Stimulated activated CD8-positive, alpha-beta memory T cell treated with anti-CD3 and anti-CD28 coated beads, Interleukin-15, amount 100 ng/mL, for 4 hours (primary cell): ENCODE measurements around the gene MAP4K4.

Experiments used
- DNase-seq, 2 donors: peaks; one replicate each; pipeline ENCODE4 v3.0.0-alpha.2; 2020; ENCODE audit warnings: low read depth in 2 of 2

The MAP4K4 gene

DNA sequence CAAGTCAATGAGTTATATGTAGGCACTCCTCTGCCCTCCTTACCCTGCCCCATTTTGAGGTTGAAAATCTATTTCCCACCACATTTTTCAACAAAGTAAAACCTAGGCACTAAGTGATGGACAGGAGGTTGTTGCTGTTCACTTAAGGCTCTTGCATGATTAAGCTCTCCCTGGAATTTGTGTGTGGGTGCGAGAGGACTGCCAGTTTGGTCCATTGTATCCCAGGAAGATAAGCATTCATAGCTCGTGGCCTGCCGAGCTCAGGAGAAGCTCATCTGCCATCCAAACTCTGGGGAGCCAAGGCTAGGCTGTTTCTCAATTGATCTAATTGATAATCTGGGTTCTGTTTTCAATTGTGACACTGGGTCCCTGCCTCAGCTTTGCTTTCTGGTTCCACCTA, 4.7 kb upstream of the MAP4K4 start:
- DNase-seq = no peak

DNA sequence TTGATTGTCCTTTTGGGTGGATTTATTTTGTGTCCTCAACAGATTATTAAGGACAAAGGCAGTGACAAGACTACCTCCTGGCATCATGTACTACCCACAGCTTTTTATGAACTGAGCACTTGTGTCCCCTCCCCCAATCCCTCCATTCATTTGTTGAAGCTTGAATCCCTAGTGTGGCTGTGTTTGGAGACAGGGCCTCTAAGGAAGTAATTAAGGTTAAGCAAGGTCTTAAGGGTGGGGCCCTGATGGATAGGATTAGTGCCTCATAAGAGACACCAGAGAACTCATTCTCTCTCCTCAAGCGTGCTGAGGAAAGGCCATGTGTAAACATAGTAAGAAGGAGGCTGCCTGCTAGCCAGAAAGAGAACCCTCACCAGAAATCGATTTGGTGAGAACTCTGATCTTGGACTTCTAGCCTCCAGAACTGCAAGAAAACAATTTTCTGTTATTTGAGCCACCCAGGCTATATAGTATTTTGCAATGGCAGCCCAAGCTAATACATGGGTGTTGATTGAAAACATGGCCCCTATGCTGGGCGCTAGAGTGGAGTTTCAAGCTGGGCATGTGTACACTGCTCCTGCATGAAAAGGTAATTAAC, 3.4 kb upstream of the MAP4K4 start:
- DNase-seq = no peak

DNA sequence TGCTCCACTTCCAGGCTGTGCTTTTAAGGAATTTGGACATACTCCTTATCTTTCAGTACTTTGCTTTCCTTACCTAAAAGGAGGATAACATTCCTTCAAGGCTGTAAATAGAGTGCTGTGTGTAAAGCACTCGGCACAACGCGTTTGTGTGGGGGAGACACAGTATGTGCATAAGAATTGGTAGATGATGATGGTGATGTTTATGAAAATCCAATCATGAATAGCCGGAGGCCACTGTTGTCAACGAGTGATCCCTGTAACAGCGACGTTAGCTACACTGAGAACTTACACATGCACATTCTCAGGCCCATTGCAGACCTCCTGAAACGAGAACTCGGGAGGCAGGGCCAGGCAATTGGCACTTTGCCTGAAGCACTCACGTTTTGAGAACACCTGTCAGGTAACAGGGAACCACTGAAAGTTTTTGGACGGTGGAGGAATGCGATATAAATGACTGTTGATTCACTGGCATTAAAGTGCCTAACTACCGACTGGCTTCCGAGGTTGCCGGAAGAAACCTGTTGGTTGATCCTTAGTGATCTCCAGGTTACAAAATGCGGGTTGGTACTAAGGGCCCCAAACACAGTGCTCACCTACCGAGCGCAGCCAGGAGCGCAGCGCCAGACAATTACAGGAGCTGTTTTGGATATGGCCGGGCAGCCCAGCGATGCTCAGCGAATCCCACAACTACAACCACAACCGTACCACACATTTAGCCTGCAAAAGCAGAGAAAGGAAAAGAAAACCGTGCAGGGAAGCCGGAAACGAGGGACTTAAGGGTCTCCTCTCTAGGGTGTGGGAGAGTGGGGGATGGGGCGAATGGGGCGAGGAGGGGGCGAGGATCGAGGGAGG, 1.0 kb upstream of the MAP4K4 start:
- no peak for DNase-seq

DNA sequence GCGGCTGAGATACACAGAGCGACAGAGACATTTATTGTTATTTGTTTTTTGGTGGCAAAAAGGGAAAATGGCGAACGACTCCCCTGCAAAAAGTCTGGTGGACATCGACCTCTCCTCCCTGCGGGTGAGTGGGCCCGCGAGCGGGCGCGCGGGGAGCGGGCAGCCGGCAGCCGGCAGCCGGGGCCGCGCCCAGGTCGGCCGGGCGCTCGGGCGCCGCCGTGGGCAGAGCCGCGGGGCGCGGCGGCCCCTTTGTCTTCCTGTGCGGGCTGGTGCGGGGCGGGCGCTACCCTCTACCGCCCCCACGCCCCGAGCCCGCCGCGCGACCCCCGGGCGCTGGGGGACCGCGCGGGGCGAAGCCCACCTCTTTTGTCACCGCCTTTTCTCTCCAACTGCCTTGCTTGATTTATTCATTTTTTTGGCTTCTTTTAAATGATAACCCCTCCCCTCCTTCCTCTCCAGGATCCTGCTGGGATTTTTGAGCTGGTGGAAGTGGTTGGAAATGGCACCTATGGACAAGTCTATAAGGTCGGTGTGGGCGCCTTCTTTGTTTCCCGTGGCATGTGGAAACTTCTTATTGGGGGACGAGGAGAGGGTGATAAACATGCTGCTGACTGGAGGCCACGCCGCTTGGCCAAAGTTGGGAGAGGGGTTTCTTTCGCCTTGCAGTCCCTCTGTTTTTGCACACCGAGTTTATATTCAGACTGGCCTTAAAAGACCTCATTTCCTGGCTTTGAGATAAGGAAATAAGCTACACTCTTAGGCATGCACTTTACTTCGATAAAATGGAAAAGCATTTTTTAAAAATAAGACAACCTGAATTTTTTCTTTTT, 722 bp downstream of the MAP4K4 start:
- no peak for DNase-seq

DNA sequence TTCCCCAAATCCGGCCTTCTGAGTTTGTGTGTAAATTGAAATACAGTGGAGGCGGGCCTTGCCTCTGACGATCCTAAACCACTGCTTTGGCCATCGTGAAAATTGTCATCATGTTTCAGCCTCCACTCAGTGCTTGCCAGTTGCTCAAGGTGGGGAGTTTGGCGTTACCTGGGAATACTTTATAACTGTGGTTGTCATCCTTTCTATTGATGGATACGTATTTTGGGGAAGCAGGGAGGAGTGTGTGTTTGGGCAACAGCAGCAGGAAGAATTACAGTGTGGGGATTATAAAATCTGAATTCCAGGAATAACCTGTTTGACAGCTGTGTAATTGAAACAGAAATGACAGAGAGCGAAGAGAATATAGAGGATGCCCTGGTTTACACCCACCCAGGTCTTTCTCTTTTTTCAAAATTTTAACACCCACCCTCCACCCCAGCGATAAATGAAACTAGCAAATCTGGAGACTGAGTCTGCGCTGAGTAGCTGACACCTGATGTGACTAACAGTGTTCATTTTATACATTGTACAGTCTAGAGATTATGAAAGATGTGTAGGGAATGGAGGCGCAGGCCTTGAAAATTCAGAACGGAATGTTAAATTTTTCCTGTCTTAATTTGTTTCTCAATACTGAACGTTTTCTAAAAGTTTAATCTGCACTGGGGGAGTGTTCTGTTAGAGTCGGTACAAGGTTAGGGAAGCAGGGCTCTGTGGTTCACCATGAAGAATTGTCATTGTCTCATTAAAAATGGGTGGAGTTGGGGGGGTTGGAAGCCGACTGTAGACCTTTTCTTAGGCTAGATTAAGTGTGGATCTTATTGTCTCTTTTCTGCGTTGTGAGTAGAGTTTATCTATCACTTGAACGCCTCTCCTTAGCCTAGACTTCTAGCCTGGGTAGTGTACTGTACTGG, 1.6 kb downstream of the MAP4K4 start:
- no peak for DNase-seq

DNA sequence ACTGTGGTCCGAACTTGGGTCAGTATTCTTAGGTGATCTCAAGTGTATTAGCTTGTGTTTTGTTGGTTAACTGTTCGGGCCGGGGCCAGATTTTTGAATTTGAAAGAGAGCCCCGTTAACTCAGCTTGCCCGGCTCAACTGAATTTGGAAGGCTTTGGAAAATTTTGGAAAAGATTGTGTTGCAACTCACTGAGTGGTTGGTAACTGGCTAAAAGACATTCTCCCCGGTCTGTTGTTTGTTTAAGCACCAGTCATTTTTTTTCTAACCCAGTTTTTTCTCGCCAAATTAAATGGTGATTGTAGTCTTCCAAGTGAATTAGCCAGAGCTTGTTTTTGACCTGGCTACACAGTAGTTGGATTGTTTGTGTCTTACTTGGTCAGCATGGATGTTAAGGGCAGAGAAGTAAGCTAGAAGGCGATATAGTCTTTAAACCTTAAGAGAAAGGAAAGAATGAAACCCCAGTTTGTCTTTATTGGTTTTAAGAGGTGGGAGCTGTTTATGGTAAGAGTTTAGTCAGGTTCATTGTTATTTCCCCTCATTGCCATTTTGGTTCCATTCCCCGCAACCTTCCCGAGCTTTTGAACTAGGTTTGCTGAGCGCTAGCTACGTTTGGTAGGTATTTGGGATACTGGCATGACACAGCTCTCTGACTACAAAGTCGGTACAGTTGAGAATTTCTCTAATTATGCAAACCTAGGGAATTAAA, 2.4 kb downstream of the MAP4K4 start:
- no peak for DNase-seq

DNA sequence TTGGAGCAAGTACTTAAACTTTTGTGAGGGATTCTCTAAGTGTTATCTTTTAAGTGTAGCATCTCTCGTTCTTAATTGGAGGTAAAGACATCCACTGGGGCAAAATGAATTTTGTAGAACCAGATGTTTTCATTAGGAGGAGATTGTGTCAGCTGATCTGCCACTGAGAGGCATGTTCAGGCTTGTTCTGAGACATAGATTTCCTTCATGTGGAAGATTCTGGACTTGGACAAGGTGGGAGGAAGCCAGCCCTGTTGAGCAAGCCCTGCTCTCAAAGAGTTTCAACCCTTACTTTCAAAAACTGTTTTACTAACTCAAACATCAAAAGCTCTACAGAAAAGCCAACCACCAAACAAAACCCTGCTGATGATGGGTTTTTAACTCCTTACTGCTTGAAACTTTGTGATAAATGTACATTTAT, 6.5 kb downstream of the MAP4K4 start:
- no peak for DNase-seq

DNA sequence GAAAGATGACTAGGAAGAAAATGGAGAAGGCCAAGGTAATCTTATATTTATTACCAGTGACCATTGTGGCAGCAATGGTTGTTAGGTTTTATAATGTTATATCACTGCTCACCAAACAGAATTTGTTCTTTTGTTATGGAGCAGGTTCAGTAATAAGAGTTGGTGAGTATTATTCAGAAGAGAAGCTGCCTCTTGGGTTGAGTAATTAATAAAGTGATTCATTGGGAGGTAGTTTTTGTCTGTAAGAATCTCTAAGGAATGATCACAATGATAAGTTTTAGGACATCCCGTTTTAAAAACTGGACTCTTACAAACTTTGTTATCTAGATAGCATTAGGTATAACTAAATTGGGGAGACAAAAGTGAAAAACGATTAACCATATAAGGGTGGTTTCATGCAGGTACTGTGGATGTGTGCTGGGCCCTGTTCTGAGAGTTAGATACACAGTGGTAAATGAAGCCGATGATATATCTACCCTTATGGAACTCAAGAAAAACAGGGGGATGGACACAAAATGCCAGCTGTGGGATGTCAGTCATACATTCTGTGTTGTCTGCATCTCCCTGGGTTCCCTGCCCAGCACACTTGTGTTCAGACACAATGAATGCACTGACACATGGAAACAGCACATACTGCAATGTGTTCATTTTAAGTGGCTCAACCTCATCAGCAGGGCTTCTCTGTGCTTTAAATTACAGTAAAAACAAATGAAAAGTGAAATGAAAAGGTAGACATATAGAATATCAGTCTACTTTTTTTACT, 7.5 kb downstream of the MAP4K4 start:
- no peak for DNase-seq

DNA sequence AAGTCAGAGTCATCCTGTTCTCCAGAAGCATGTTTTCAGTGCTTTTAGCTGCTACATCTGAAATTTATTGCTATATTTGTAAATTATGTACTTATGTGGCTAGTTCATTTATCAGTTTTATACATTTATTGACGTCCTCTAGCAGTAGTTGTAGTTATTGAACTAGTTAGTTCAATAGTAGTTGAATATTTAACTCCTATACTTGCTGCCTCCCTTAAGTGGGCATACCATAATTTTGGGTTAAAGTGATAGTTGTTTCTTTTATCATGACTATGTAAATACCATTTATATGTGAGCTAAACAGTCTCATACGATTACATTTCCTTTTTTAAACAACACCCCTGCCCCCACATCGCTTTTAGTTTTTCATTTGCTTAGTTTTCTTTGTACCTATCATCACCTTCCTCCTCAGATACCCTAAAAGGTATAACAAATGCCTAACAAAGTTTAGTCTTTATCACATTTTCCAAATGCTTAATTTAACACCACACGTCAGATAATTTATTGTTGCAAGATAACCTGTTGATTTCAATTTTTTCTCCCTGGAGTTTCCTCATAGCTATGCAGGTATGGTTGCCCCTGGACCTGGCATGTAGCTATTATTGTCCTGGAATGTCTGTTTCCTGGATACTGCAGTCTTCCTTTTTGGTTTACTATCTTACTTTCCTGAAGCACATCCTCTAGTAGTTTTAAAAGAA, 8.8 kb downstream of the MAP4K4 start:
- no peak for DNase-seq

DNA sequence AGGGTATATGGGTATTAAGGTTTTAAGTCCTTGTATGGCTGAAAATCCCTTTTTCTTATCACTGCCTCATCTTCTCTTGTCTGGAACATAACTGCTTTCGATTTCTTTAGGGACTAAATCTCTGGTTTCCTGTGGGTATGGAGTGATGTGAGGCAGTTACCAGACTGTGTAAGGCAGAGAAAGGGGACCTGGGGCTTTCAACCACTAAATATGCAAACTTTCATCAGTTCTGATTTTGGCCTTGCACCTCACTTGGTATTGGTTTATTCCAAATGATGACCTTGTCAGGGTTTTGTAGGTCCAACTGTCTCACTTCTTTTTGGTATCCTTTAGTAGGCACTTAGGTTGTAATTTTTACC, 9.3 kb downstream of the MAP4K4 start:
- DNase-seq = no peak

DNA sequence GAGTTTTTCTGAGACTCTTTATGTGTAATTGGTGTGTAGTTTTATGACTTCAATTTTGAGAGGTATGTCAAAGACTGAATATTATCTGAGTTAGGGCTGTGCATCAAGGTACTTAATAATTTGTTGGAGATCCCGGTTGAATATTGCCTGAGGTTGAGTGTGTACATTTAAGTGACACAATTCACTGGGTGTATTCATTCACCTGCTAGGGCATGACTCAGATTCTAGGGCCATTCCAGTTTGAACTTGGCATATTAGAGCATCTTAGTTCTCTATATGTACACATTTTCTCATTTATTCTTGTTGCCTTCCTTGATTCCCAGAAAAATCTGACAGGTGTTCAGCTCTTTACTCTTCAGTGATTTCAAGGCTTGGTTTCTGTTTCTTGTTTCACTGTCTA, 12.5 kb downstream of the MAP4K4 start:
- DNase-seq = no peak

DNA sequence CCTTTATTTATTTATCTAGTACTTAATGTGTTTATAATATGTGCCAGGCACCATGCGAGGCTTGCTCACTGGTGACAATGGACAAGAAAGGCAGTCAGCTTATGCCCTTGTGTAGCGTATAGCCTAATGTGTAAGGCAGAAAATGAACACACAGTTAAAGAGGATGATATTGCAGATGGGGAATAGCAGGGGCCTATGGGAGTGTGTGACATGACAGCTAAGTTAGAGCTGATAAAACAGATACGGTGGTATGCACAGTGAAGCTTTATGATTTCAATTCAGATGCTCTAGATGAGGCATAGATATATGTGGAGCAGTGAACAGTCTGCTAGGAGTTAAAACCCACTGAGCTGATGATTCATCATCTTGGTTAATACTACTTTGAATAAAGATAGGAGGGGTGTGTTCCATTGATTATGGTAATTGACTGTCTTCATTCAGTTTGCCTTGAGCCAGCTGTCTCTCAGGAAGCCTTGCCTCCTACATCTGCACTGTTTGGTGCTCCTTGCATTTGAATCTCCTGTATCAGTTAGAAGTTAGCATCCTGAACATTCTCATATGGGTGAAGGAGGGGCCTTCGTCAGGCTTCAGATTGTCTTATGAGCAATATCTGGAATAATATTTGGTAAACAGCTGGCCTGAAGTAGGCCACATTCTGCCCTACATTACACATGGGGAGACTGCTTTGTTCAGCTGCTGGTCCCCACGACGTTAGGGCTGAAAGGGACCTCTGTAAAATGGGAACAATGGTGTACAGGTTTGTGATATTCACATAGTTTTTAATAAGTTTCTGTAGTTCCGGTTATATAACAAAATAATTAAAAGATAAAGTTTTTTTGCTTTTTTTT, 13.2 kb downstream of the MAP4K4 start:
- DNase-seq = no peak

DNA sequence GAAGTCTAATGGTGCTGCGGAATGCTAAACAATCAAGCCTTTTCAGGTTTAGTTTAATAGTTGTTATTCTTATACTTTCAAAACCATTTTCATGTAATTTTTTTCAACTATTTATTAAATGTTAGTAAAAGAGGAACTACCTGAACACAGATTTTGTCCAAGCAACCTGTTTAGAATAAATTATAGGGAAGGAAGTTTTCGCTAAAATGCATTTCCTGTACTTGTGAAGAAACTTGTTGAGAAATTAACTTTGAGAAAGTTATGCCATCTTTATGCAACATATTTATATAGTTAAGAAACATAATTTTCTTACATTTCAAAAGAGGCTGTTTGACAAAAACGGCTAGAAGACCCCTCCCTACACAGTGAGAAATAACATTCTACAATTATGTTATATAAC, 16.6 kb downstream of the MAP4K4 start:
- DNase-seq = no peak

DNA sequence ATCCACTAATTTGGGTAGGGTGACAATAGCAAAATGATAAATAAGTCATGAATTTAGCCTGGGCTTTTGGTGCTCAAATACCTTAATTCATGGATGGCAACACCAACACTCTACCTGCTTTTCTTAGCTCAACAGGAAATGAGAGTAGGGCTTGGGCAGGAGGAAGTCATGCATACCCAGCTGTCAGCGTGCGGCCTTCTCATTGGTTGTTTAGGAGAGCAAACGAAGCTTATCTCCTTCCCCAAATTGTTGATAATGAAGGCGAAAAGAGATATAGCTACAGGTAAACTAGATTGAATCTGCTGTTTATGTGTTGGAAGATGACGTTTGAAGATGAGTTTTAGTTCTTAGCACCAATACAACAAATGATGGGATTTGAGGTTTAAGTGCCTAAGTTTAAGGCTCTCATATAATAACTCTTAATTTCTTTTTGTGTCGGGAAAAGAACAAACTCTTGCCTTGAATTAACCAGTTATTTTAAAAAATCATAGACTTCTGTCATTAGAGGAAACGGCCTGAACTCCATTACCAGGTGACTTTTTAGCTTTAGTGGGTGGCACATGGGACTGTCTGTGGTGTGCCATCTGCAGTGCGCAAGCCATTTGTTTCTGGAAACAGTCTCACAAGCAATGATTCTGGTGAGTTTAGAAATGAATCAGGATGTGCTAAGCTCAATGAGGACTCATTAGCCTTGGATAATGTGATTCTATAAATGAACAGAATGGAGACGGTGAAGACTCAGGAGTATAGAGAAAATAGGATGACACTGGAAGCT, 19.8 kb downstream of the MAP4K4 start:
- DNase-seq = no peak

DNA sequence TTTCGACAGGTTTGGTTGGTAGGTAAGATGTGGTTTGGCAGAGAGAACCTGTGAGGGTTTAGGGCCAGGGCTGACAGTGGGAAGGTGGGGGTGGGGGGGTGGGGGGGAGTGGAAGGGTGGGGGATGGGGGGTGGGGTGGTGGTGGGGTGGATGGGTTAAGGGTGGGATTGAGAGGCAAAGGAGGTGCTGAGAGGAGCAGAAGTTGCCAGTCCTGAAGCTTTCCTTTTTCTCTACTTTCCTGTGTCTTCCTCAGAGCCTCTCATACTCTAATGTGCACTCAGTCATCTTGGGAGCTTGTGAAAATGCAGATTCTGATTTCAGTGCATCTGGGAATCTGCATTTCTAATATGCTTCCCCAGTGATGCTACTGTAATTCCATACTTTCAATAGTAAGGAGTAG, 21.0 kb downstream of the MAP4K4 start:
- no peak for DNase-seq

DNA sequence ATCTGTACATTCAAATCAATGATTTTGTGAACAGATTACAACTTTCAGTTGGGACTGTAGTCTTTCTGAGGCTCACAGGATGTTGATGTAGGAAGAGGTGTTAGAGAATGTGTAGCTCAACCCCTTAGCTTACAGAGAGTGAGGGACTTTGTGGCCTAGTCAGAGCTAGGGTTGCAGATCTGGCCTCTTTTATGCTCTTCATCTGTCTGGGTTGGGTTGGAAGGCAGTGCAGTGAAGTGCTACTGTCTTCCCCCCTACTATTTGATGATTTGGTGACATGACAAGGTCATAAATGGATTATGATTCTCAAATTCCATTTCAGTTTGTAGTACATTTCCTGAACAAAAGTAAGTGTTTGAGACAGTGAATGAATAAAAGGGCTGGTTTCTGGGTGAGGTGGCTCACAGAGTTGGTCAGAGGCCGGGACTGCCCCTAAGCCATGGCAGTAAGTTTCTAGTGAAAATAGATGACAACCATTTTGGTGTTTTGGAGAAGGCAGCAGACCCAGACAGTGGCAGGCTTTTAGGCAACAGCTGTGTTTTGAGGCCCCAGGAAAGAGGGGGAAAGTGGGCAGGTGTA, 21.6 kb downstream of the MAP4K4 start:
- DNase-seq = no peak

DNA sequence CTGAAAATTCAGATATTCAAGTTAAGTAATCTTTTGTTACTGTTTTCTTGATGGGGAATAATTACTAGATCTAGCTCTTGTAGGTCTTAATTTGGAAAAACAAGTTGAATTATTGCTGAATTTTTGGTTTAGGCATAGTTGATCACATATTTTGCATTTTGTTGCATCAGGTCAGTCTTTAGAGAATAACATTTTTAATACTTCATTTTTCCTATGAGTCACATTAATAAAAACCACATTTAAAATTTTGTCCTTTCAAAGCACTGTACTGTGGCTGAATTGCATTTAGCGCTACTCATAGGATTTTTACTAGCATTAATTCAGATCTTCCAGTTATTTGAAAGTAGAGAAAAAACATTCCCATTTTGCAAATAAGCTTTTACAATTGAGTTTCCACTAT, 23.2 kb downstream of the MAP4K4 start:
- no peak for DNase-seq

DNA sequence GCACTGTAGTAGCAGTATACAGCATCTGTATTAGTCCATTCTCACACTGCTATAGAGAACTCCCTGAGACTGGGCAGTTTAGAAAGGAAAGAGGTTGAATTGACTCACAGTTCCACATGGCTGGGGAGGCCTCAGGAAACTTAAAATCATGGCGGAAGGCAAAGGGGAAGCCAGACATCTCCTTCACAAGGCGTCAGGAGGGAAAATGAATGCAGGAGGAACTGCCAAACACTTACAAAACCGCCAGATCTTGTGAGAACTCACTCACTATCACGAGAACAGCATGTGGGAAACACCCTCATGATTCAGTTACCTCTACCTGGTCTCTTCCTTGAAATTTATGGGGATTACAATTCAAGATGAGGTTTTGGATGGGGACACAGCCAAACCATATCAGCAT, 25.4 kb downstream of the MAP4K4 start:
- no peak for DNase-seq
